Measurements from ENCODE around the gene TSACC. TPM values are rescaled to one million over a fixed set of nuclear protein-coding genes. Genes with fewer than 3 reads are reported as not detected.

The TSACC gene
- total RNA-seq, 1 experiment from 2014 or later: 1.8 TPM

DNA sequence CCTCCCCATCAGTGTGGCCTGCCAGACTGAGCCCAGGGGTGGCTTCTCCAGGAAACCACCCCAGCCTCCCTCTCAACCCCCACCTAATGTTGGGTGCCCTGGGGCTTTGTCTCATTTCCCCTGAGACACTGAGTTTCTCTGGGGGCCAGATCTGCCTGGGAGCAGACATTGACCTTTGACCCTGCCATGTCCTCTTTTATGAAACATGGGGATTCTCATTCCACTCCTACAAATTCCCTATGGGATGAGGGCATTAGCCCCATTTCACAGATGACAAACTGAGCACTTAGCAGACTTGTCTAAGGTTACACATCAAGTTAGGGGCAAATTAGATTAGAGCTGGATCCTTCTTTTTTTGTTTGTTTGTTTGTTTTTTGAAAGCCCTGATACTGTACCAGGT lies 54.8 kb downstream of the TSACC start:
- Mint-ChIP-seq H3K4me1 (ENCODE audit: insufficient read depth, unreplicated experiment) (peaks cover under 1% of the 10 kb centered on the region), H3K9me3 (ENCODE audit: unreplicated experiment) (no peaks in the 10 kb centered on the region), H3K36me3 (ENCODE audit: insufficient read depth, unreplicated experiment) (no peaks in the 10 kb centered on the region), H3K4me3 (ENCODE audit: unreplicated experiment) (no peak overlapping the region), H3K27ac (ENCODE audit: low read depth, unreplicated experiment) (no peak overlapping the region), H3K27me3 (ENCODE audit: insufficient read depth, unreplicated experiment) (no peaks in the 10 kb centered on the region)
- TF ChIP-seq, protein P1, sequence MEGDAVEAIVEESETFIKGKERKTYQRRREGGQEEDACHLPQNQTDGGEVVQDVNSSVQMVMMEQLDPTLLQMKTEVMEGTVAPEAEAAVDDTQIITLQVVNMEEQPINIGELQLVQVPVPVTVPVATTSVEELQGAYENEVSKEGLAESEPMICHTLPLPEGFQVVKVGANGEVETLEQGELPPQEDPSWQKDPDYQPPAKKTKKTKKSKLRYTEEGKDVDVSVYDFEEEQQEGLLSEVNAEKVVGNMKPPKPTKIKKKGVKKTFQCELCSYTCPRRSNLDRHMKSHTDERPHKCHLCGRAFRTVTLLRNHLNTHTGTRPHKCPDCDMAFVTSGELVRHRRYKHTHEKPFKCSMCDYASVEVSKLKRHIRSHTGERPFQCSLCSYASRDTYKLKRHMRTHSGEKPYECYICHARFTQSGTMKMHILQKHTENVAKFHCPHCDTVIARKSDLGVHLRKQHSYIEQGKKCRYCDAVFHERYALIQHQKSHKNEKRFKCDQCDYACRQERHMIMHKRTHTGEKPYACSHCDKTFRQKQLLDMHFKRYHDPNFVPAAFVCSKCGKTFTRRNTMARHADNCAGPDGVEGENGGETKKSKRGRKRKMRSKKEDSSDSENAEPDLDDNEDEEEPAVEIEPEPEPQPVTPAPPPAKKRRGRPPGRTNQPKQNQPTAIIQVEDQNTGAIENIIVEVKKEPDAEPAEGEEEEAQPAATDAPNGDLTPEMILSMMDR (IDR thresholded peaks at IDR 0.05; ENCODE audit: unreplicated experiment): no peak
- intact Hi-C loops (cut with micrococcal nuclease): no loop called here
- ChIA-PET CTCF (interaction anchor here (0.6 to 7.1 kb wide), 6 partner anchors 7 to 53 kb away, joined by 4 to 60 read pairs (median 6); no protein-coding TSS in a partner anchor), POLR2A (no interaction called here)
- DNase-seq (ENCODE audit: unreplicated experiment): no peak
- no TSS peak for BruUV-seq (replicated peaks)

DNA sequence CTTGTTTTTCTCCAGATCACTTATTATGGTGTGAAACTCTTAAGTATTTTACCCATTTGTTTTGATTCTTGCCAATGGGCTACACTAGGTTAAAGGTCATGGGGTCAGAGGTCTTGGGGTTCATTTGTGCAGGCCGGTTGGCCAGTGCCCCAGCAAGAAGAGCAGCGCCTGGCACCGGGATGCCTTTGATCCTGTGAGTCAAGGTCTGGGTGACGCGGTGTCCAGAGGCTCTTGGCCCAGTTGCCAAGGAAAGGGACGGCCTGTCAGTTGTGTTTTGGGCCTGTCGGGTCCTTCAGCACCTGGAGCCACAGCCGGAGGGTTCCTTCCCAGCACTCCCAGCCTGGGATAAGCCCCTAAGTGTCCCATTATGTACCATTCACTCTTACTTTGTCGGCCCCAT lies 55.8 kb downstream of the TSACC start:
- no peak for DNase-seq (ENCODE audit: unreplicated experiment)
- Mint-ChIP-seq H3K27me3 (ENCODE audit: insufficient read depth, unreplicated experiment) (no peaks in the 10 kb centered on the region), H3K9me3 (ENCODE audit: unreplicated experiment) (no peaks in the 10 kb centered on the region), H3K36me3 (ENCODE audit: insufficient read depth, unreplicated experiment) (no peaks in the 10 kb centered on the region), H3K27ac (ENCODE audit: low read depth, unreplicated experiment) (no peak overlapping the region), H3K4me1 (ENCODE audit: insufficient read depth, unreplicated experiment) (peaks cover 6% of the 10 kb centered on the region), H3K4me3 (ENCODE audit: unreplicated experiment) (no peak overlapping the region)
- no TSS peak for BruUV-seq (replicated peaks)
- TF ChIP-seq, protein P1 (IDR thresholded peaks at IDR 0.05; ENCODE audit: unreplicated experiment): no peak
- intact Hi-C loops (cut with micrococcal nuclease): no loop called here
- CTCF ChIA-PET: interaction anchor here (0.6 to 7.1 kb wide), 6 partner anchors 8 to 265 kb away, joined by 3 to 60 read pairs (median 7); no protein-coding TSS in a partner anchor
- POLR2A ChIA-PET: no interaction called here

DNA sequence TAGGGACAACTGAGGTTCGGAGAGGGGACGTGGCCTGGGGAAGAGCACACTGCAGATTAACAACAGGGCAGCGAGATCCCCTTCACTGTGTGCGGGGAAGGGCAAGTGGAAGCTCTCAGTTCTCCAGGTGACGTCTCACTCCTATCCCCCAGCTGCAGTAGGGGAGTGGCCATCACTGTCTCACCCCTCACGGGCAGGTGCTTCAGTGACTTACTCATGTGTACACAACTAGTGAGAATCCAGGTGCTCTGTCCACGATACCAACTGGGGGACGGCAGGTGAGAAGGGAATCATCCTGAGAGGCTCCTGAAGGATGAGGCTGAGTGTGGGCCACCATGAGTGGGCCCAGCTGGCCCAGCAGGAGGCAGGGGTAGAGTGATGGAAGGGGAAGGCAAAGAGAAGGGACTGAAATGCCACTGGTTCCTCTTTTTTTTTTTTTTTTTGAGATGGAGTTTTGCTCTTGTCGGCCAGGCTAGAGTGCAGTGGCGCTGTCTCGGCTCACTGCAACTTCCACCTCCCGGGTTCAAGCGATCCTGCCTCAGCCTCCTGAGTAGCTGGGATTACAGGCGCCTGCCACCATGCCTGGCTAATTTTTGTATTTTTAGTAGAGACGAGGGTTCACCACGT lies 56.6 kb downstream of the TSACC start:
- BruUV-seq (replicated peaks): no TSS peak
- ChIA-PET CTCF (interaction anchor here (0.6 to 7.1 kb wide), 5 partner anchors 9 to 265 kb away, joined by 3 to 60 read pairs (median 5); no protein-coding TSS in a partner anchor), POLR2A (no interaction called here)
- H3K36me3 Mint-ChIP-seq (ENCODE audit: insufficient read depth, unreplicated experiment): no peaks in the 10 kb centered on the region
- H3K27ac Mint-ChIP-seq (ENCODE audit: low read depth, unreplicated experiment): no peak overlapping the region
- intact Hi-C loops (cut with micrococcal nuclease): no loop called here
- H3K9me3 Mint-ChIP-seq (ENCODE audit: unreplicated experiment): no peaks in the 10 kb centered on the region
- H3K27me3 Mint-ChIP-seq (ENCODE audit: insufficient read depth, unreplicated experiment): no peaks in the 10 kb centered on the region
- DNase-seq (ENCODE audit: unreplicated experiment): no peak
- TF ChIP-seq, protein P1 (IDR thresholded peaks at IDR 0.05; ENCODE audit: unreplicated experiment): no peak
- peaks cover 6% of the 10 kb centered on the region for H3K4me1 Mint-ChIP-seq (ENCODE audit: insufficient read depth, unreplicated experiment)
- no peak overlapping the region for H3K4me3 Mint-ChIP-seq (ENCODE audit: unreplicated experiment)

Other genes with a start within 250 kb of the TSACC start
- 620 and 716 TPM in 2 replicates for gene LMNA, start 223.8 kb upstream of the TSACC start, total RNA-seq (2022)
- gene SEMA4A, start 184.9 kb upstream of the TSACC start, total RNA-seq (2022): 1.5 and 4.7 TPM in 2 replicates
- 28.7 and 32.3 TPM in 2 replicates for gene SLC25A44, start 144.4 kb upstream of the TSACC start, total RNA-seq (2022)
- gene PMF1, start 125.5 kb upstream of the TSACC start, total RNA-seq (2022): 51.0 and 77.7 TPM in 2 replicates
- gene BGLAP, start 96.3 kb upstream of the TSACC start, total RNA-seq (2022): 1.9 and 2.6 TPM in 2 replicates
- 21.5 and 29.2 TPM in 2 replicates for gene PAQR6, start 90.5 kb upstream of the TSACC start, total RNA-seq (2022)
- 118 and 140 TPM in 2 replicates for gene SMG5, start 55.7 kb upstream of the TSACC start, total RNA-seq (2022)
- gene TMEM79, start 54.2 kb upstream of the TSACC start, total RNA-seq (2022): 8.1 and 12.5 TPM in 2 replicates
- gene GLMP, start 42.8 kb upstream of the TSACC start, total RNA-seq (2022): 12.9 and 17.5 TPM in 2 replicates
- 0.49 TPM in 1 of 2 replicates, not detected in the other for gene VHLL, start 39.2 kb upstream of the TSACC start, total RNA-seq (2022)
- 495 and 574 TPM in 2 replicates for gene CCT3, start 234 bp upstream of the TSACC start, total RNA-seq (2022)
- gene RHBG, start 30.7 kb downstream of the TSACC start, total RNA-seq (2022): not detected in 2 replicates
- gene MEF2D, start 162.2 kb downstream of the TSACC start, total RNA-seq (2022): 113 and 131 TPM in 2 replicates
- gene IQGAP3, start 234.0 kb downstream of the TSACC start, total RNA-seq (2022): 36.4 and 48.3 TPM in 2 replicates
- not detected in 2 replicates for gene TTC24, start 241.2 kb downstream of the TSACC start, total RNA-seq (2022)

All from MCF 10A (cell line).